GM18867 (cell line): Measurements from ENCODE around the gene DSEL.

ENCODE experiments used
- ATAC-seq: cut with Tn5 transposase; IDR thresholded peaks from one replicate; pipeline ENCODE4 v1.9.1; 2021; ENCODE audit warnings: mild to moderate bottlenecking, moderate library complexity; ENCODE audit not compliant: unreplicated experiment

DSEL gene

DNA sequence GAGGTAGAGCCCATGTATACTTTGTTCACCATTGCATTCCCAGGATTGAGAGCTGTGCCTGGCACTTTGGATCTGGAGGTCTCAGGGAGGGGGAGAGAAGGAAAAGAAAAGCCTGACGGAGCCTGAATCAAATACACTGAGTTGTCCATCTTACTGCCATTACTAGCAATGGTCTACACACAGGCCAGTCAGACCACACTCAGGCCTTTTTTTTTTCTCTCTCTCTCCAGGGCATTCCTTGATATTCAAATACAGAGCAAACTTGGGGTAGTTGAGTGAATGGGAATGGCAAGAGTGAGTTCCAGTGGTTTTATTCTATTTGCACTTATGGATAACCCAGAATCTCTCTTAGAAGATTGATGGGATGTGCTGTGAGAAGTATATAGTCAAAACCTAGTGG, 11.8 kb downstream of the DSEL start:
- no peak for ATAC-seq

DNA sequence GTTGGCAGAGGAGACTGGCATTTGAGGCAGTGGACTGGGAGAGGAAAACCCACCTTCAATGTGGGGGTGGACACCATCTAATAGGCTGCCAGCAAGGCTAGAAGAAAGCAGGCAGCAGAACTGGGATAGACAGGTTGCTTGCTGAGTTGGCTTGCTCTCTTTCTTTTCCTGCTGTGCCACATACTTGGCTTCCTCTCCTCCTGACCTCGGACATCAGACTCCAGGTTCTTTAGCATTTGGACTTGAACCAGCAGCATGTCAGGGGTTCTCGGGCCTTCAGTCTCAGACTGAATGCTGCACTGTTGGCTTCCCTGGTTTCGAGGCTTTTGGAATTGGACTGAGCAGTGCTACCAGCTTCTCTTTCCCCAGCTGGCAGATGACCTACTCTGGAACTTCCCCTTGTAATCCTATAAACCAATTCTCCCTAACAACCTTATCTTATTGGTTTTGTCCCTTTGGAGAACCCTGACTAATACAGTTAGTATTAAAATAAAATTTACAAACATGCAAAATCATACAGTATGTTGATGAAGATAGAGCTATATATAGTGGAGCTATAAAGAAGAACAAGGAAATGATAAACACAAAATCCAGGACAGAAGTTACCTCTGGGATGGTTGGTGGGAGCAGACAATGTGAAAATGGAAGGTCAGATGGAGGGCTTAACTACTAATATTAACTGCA, 15.9 kb downstream of the DSEL start:
- no peak for ATAC-seq

DNA sequence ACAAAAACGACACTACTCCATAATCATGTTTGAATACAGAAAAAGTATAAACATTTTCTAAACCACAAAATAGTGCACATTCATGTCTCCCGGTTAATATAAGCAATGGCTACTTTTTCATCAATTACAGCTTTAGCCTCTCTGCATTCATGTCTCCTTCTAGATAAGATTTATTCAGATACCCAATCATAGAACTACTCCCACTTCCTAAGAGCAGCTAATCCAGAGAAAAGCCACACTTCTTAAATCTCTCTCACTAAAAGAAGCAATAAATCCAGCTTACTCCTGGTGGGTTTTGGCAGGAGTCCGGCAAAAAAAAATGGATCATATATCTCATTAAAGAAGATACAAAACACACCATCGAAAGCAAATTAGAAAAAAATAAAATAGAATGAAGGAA, 20.1 kb downstream of the DSEL start:
- no peak for ATAC-seq

DNA sequence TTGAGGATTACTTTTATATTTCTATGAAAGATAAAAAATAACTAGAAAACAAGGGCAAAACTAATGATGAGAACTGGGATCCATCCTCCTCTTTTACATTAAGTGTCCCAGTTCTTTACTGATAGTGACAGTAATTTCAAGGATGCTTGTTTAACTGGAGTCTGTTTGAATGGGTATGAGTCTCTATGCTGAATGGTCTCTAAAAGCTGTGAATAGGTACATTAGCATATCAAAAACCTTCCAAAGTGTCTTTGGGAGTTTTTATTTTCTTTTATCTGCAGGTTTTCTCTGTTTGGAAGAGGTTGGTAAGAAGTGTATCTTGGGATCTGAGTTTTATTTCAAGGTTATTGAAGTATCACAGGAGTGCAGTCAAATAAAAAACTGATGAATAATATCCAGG, 30.0 kb downstream of the DSEL start:
- ATAC-seq: no peak

DNA sequence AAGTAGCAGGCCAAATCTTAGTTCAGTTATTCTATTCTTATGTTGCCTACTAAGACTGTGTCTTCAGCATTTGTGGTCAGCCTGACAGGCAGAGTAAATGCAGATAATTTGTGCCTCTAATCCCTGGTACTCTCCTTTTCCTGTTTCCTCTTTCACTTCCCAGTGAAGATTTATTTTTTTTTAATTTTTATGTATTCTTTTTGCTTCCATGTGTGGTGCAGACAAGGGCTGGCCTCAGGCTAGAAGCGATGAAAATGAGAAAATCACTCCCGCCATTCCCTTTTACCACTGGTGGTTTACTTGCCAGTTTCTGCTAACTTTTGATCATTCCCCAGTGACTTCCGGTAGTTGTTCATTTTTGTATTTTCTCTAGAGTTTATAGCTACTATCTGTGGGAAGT, 30.9 kb downstream of the DSEL start:
- ATAC-seq: no peak

DNA sequence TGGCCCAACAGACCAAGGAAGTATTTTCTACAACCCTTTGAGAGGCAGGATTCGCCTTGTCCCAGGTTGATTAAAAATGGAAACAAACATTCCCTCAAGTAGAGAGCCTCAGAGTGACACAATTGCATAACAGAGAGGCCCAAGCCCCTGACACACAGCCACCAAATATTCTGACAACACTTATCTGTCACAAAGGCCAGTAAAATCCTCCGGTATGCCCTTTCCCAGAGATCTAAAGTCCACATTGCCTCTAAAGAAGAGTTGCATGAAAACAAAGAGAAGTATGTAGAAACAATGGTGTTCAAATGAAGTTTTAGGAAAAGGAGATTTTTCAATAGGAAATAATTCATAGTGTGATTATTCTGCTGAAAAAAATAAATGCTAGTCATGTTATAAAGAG, 32.1 kb downstream of the DSEL start:
- ATAC-seq: no peak

DNA sequence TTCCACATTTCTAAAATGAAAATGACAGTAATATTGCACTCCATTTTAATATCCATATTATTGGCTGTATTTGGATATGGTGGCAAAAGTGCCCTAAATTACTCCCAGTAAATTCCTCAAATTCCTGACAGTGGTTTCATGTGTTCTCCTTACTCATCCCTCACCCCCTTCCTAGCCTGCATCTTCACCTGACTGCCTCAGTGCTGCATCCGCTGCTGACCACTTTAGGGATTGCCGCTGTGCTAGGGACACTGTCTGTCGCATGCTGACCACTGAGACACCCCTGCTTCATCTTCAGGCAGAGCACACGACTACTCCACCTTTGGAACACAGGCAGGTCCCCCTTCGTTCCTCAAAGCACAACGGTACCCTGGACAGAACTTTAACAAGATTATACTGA, 32.6 kb downstream of the DSEL start:
- ATAC-seq: no peak

DNA sequence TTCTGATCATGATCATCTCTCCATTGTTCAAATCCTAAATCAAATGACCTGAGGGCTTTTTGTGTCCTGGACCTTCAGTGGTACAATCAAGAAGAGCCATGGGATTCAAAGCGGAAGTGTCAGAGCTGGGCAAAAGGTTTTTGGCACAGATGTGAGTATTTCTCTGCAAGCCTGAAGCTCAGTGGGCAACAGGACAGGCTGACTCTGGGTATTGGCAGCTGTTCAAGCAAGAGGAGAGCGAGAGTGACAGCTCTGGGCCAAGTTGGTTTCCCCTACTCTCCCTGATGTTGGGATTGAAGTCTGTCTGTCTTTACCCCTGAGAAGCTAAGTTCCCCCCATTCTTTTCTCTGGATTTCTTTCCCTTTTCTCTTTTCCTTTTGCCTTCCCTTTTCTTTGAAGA, 33.3 kb downstream of the DSEL start:
- ATAC-seq: no peak

DNA sequence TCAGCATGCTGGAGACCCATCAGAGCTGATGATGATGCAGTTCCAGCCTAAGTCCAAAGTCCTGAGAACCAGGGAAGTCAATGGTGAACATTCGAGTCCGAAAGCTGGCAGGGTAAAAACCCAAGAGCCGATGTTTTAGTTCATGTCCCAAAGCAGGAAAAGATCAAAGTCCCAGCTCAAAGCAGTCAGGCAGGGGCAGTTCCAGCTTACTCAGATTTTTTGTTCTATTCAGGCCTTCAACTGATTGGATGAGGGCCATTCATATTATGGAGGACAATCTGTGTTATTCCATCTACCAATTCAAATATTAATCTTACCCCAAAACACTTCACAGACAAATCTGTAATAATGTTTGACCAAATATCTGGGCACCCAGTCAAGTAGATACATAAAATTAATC, 38.3 kb downstream of the DSEL start:
- ATAC-seq: no peak

DNA sequence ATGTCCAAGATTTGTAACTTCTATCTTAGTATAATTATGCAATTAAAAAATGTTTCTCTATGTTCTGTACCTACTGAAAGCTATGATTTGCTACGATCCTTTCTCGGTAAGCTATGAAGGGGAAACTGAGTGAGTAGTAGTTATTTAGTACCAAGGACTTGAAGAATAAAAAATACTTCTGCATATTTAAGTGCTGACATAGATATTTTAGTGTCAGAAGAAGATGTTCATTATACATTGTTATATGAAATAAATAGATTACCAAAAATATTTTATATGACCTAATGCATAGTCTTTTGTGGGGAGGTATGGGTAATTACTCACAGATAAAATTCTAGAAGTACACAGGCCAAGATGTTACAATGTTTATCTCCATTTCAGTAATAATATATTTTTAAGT, 39.0 kb downstream of the DSEL start:
- no peak for ATAC-seq

DNA sequence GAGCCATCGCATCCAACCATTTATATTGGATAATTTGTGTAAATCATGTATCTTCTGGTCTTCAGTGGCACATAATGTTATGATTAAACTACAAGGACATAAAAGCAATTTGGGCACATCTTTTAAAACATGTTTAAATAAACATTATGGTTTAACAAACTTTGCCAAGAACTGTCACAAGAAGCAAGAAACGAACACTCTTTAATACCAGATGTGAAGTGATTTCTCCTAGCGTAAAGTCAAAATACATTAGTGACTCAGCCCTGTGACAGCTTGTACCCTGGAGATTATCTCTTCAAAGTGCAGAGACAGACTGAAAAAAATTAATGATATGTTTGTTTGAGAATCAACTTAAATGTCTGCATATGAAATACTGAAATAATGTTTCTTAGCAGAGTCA, 39.9 kb downstream of the DSEL start:
- ATAC-seq: no peak

DNA sequence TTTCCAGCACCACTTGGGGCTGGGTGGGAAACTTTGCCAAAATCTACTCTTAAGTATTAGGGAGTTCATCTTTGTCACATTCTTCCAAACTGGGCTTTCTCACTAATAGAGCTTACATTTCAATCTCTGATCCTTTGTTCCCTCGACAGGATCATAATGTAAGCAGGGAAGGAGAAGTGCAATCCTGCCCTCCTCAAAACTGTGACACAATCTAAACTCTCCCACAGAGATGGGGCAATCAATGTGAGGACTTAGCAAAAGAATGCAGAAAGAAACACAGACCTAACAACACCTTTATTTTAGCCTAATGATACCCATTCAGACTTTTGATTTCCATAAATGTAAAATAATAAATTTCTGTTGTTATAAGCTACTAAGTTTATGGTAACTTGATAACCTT, 40.8 kb downstream of the DSEL start:
- ATAC-seq: no peak

DNA sequence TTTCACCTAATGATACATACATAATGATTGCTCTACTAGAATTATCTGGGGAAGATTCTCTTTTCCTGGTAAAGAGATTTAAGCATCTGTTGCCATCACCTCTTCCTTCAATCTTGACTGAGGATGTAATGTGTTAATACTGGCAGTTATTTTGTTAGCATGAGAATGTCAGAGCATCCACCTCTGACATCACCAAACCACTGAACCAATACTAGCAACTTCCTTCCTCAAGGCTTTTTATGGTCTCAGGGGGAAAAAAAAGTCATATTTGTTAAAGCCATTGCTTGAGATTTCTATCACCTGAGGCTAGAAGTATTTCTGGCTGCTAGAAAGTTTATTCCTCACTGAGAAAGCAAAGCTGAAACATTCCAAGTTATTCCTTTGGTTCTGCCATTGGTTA, 48.5 kb downstream of the DSEL start:
- no peak for ATAC-seq

DNA sequence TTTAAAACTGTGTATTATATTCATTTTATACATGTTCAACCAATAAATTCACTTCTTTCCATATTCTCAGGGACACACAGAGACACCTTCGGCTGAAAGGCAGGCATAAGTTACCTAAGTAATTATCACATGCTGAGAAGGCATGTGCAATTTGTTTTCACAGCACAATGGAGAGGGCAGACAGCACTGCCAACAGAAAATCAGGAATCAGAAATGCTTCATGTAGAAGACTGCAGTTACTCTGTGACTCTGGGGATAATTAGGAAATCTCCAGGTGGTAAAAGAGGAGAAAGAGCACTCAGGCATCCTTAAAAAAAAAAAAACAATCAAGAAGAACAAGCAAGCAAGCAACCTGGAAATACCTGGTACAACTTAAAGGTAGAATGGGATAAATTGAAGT, 49.3 kb downstream of the DSEL start:
- ATAC-seq: no peak

DNA sequence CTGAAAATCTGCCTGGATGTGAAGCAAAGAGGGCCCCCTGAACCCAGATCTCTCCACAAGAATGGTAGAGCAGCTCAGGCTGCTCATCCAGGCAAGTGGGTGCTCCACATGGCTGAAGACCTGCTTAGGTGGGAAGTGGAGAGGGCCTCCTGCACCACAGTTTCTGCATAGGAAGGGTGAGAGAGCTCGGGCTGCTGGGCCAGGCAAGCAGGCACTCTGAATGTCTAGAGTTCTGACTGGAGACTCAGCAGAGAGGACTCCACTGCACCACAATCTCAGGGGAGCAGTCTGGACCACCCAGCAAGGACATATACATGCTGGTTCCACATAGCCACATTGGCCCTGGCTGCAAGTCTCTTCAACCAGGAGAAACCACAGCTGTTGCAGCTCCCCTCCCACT, 52.0 kb downstream of the DSEL start:
- ATAC-seq: no peak

DNA sequence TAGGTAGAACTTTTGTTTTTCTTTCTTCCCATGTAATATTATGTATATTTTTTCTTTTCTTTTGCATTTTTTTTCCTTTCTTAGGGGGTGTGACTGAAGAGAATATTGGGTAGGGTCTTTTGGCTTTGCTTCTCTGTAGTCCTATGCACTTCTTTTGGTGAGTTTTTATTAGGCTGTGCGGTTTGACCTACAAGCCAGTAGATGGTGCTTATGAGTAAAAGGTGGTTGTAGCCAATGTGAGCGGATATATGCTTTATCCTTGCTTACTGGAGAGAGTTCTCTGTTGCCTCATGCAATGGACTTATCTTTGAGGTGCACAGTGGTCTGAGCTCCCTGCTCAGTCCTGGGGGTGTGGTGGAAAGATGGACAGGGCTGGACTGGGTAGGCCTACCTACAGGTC, 52.7 kb downstream of the DSEL start:
- ATAC-seq: no peak

DNA sequence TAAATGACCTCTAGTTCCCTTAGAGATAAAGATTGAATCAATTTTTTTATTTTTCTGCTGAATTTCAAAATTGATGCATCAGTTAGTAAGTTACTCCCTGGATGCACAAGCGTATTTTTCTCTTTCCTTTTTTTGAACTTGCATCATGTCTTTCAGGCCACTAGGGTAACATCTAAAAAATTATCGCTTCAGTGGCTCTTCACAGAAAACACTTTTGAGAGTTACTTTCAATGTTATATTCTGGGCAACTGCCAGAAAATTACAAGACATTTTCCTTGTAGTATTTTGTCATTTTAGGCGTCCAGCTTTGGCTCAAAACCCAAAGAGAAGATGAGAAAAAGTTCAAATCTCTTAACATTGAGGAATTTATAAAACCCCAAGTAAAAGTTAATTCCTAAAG, 59.8 kb downstream of the DSEL start:
- no peak for ATAC-seq
